ENCODE results near the gene INPP5D.

Gene INPP5D

DNA sequence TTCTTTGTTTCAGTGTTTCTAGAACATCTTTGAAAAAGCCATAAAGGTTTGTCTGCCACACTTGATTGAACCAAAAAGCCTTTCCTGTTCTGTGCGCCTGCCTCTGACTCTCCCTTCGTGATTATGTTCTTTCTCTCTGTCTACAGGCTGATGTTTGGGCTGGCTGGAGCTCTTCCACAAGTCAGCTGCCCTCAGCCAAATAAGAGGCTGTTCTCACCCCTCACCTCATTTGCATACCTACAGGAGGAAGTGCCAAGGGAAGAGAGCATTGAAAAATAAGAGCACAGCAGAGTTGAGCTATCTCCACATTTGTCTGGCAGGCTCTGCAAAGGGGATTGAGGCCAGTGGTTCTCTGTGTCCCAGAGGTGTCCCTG, 15.8 kb downstream of the INPP5D start:
- H3K4me3 ChIP-seq (replicated peaks in 1 of 2; ENCODE audit: low read depth in 2 of 2, low read length in 2 of 2) = no peak overlapping the region
- no peak for DNase-seq (ENCODE audit: low read depth in 2 of 2)
- TF ChIP-seq, protein P1, sequence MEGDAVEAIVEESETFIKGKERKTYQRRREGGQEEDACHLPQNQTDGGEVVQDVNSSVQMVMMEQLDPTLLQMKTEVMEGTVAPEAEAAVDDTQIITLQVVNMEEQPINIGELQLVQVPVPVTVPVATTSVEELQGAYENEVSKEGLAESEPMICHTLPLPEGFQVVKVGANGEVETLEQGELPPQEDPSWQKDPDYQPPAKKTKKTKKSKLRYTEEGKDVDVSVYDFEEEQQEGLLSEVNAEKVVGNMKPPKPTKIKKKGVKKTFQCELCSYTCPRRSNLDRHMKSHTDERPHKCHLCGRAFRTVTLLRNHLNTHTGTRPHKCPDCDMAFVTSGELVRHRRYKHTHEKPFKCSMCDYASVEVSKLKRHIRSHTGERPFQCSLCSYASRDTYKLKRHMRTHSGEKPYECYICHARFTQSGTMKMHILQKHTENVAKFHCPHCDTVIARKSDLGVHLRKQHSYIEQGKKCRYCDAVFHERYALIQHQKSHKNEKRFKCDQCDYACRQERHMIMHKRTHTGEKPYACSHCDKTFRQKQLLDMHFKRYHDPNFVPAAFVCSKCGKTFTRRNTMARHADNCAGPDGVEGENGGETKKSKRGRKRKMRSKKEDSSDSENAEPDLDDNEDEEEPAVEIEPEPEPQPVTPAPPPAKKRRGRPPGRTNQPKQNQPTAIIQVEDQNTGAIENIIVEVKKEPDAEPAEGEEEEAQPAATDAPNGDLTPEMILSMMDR (IDR thresholded peaks at IDR 0.05; ENCODE audit: low read depth, low read length) = no peak

DNA sequence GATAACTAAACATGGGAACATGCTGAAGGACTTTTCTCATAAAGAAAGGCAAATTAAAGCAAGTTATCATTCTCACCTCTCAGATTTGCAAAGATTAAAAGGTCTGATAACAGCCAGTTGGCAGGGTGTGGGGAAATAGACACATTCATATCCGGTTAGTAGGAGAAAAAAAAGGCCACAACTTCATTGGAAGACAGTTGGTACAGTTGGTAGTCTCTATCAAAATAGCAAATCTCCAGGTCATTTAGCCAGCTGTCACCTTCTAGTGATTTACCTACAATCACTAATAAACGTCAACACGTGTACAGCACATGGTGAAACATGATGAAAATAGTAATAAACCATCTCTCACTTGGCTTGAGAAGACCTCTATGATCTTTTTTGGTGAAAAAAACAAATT, 16.6 kb downstream of the INPP5D start:
- TF ChIP-seq, protein P1 (IDR thresholded peaks at IDR 0.05; ENCODE audit: low read depth, low read length) = no peak
- no peak for DNase-seq (ENCODE audit: low read depth in 2 of 2)
- no peak overlapping the region for H3K4me3 ChIP-seq (replicated peaks in 1 of 2; ENCODE audit: low read depth in 2 of 2, low read length in 2 of 2)

DNA sequence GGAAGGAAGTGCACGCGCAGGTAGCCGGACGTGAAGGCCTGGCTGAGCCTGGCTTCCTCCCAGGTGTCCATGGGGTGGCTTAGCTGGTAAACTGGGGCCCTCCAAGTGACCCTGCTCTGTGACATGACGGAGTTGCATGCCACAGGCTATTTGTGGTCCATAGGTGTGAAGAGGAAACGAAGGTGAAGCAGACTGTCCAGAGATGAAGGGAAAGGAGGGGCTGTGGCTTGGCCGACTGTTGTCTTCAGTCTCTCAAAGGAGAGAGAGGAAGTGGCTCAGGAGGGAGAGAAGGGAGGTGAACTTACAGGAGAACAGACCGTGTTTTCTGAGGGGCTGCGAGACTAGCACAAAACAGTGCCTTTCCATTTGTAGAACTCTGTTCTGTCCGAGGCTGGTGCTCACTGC, 19.3 kb downstream of the INPP5D start:
- DNase-seq (ENCODE audit: low read depth in 2 of 2) = no peak
- TF ChIP-seq, protein P1 (IDR thresholded peaks at IDR 0.05; ENCODE audit: low read depth, low read length) = no peak
- no peak overlapping the region for H3K4me3 ChIP-seq (replicated peaks in 1 of 2; ENCODE audit: low read depth in 2 of 2, low read length in 2 of 2)

DNA sequence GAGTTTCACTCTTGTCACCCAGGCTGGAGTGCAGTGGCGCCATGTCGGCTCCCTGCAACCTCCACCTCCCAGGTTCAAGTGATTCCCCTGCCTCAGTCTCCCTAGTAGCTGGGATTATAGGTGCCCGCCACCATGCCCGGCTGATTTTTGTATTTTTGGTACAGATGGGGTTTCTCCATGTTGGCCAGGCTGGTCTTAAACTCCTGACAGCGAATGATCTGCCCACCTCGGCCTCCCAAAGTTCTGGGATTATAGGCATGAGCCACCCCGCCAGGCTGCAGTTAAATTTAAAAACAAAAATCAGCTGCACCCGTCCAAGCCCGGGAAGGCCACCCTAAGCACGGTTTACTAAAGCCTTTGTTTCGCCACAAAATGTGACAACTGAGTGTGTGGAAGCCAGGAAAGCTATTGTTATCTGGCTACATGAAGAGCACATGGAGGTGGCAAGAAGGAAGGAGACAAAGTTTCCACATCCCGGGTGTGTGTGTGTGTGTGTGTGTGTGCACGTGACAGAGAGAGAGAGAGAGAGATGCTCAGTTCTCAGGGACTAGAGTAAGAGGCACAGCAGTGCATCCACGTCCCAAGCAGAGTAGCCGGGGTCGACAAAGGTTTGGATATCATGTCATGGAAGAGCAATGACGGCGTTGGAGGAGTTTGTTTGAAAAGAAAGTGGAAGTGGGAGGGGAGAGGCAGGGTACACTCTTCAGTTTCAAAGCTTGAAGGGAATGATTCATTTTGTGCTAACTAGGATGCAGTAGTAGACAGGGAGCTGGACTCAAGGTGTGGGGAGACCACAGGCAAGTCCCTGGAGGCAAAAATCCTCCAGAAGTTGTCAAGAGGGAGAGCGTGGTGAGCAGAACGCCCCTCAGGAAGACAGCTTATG, 20.1 kb downstream of the INPP5D start:
- no peak for DNase-seq (ENCODE audit: low read depth in 2 of 2)
- TF ChIP-seq, protein P1 (IDR thresholded peaks at IDR 0.05; ENCODE audit: low read depth, low read length) = no peak
- H3K4me3 ChIP-seq (replicated peaks in 1 of 2; ENCODE audit: low read depth in 2 of 2, low read length in 2 of 2) = no peak overlapping the region

DNA sequence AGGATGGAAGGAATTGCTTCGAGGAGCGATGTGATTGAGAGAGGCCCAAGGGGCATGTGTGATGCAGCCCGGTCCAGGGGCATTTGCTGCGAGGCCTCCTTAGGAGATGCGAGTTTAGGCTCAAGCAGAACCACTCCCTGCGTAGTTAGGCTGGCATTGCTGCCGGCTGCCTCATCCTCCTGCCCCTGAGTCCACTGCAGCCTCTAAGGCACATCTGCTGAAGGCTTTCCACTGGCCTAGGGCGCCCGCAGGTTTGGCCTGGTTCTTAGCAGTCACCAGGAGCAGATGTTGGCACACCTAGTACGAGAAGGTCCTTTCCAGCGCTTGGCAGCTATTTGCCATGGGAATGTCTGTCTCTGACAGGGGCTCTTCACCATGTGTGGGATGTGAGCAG, 20.7 kb downstream of the INPP5D start:
- H3K4me3 ChIP-seq (replicated peaks in 1 of 2; ENCODE audit: low read depth in 2 of 2, low read length in 2 of 2) = no peak overlapping the region
- no peak for DNase-seq (ENCODE audit: low read depth in 2 of 2)
- TF ChIP-seq, protein P1 (IDR thresholded peaks at IDR 0.05; ENCODE audit: low read depth, low read length) = no peak

DNA sequence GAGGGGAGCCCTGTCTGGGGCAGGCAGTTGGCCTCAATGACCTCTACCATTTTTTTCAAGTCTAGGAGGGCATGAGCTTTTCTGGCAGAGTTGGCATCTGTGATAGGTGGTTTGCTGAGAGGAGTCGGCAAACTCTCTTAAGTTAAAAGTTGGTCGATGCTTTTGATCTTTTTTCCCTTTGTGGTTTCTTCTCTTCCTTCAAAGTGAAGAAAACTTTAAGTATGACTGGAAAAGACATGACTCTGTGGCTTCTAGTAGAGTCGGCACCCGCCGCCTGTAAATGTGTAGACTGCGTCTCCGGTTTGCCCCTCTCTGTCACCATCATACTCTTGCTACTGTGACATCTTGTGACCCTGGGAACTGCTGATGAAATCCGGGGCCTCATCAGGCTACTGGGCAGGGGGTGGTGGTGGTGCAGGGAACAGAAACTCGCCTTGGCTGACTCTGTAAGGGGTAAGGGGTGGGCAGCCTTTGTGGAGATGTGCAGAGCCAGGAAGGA, 21.1 kb downstream of the INPP5D start:
- H3K4me3 ChIP-seq (replicated peaks in 1 of 2; ENCODE audit: low read depth in 2 of 2, low read length in 2 of 2) = no peak overlapping the region
- DNase-seq (ENCODE audit: low read depth in 2 of 2) = no peak

More for the DNA sequence above, 21.1 kb downstream of the INPP5D start:
- TF ChIP-seq, protein P1 (IDR thresholded peaks at IDR 0.05; ENCODE audit: low read depth, low read length) = no peak
